GM21528 (cell line): Measurements from ENCODE around the gene FGF12.

Source experiments
- ATAC-seq: cut with Tn5 transposase; IDR thresholded peaks from one replicate; pipeline ENCODE4 v1.9.1; 2021; ENCODE audit warnings: mild to moderate bottlenecking, moderate library complexity; ENCODE audit not compliant: unreplicated experiment, low FRiP score

Gene FGF12

GRCh38 chr3:192687488-192688152 lies 39.7 kb downstream of the FGF12 start:
- ATAC-seq = no peak

GRCh38 chr3:192685801-192686200 lies 41.5 kb downstream of the FGF12 start:
- ATAC-seq = no peak

DNA sequence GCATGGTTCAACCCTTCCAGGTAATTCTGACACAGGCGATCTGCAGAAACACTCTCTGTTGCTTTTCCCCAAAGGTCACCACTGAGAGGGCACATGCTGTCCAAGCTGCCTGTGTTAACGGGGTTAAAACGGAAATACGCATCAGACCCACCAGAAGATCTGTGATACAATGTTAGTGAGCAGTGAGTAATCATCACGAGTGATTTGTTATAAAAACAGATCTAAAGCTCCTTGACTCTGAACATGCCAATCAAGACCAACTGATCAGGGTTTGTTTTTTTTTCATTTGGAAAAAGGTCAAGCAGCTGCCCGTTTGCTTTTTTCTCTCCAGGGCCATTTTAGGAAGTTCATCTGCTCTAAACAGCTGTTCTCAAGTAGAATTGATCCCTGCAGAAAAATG lies 43.2 kb downstream of the FGF12 start:
- no peak for ATAC-seq

DNA sequence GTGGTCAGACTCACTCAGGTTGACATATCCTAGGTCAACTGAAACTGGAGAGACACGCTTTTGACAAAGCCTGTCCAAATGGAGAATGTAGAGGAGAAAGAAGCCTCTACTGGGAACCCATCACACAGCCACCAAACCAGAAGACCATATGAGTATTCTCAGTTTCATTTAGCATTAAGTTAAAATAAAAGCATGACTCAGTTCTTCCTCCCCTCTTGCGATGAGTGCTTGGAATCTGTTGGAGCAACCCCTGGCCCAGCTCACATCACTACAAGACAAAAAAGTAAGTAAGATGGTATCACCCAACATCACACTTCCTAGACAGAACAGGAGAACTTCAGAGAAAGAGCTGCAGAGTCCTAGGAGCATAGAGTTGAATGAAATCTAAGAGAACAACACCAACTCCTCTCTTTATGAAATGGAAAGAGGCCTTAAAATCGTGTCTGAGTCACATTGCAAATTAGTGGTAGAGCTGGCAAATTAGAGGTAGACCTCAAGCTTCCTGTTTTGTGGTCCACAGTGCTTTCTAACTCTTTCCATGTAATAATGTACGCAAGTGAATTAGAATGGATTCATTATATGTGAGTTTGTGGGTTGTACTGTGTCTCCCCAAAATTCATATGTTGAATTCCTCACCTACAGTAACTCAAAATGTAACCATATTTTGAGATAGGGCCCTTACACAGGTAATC lies 51.2 kb downstream of the FGF12 start:
- ATAC-seq = peak; percentile 58

DNA sequence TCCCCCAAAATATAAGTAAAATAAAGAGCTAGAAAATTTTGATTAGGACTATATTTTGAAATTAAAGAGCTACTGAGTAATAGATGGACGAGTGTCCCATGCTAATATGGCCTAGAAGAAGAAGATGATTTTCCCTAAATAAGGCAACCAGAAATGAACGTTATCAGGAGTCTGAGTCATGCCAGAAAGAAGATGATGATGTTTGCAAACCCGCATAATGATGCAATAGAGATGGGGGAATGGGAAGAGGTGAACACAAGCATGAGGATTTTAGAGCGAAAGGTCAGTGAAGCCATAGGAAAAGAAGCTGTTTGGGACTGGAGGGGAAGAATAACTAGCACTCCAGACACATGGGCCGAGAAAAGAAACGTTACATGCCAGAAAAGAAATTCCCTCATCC lies 71.7 kb downstream of the FGF12 start:
- no peak for ATAC-seq

DNA sequence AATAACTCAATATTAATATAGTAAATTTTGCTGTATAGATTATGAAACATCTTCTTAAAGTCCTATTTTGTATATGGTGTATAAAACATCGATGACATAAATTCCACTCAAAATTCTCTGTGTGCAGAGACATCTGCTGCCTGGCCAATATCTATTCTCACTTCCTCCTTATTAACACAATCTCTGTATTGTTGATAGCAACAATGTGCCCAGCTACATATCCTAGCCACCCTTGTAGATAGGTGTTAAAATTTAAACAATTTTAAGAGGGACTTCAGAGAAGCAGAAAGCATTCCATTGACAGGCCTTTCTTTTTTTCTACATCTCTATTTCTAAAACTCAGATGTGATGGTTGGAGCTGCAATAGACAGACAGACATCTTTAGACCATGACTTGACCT lies 72.3 kb downstream of the FGF12 start:
- no peak for ATAC-seq

GRCh38 chr3:192653862-192654261 lies 73.5 kb downstream of the FGF12 start:
- no peak for ATAC-seq

DNA sequence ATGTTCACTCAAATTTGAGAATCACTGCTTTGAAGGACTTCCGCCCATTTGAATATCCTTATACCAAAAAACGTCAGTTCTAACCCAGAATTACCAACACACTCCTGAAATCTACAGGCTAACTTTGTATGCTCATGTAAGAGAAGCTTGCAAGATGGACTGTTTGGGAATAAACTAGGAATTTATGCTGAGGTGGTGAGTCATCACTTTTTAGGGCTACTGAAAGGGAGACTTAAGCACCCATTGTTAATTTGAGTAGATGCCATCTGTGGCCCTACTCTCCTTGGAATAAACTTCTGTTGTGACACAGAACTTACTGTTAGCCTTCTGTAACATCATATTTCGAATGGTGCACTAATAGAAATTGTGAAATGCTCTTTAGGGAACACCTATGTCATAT lies 74.6 kb downstream of the FGF12 start:
- no peak for ATAC-seq

DNA sequence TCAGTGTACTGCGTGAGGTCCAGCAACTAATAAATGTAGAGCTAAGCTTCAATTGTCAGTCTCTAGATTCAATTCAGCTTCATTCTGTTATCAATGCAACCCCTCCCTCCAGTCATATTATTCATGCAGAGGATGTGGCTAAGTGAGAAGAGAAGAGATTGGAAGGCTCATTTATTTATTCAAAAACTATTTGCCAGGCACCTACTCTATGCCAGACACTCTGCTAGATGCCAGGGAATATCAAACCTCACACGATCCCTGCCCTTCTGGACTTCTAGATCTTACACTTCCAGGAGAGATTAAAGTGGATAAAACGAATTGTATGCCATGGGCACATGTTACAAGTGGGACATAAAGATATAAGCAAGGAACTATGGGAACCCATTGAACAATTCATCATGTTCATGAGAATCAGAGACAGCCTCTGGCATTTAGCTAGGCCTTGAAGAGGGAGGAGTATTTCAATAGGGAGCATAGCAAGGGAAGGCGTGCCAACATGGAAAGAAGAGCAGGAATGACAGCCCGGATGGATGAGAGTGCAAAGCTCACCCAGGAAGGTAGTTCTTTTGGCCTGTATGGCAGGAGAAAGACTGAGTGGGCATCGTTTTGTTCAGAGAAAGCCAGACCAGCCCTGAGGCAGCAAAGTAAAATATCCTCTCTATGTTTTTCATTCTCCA lies 75.4 kb downstream of the FGF12 start:
- no peak for ATAC-seq

- no peak for ATAC-seq
These were observed 81.9 kb downstream of the FGF12 start for GRCh38 chr3:192645437-192645836.

DNA sequence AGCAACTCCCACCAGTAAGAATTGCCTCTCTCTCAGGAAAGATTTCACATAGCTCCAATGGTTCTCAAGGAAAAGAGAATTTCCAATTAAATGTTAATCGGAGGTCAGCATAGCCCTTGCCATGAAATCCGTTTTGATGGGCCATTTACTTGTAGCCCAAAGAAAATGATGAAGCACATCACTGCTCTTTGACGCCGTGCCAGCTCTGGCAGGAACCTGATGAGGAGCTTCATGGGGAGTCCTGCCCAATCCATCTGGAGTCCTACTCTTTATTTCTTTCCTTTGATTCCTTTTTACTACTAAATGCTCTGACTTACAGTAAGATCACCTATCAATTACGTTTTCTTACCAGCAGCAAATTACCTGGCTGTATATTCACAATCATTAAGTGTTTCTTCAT lies 84.7 kb downstream of the FGF12 start:
- no peak for ATAC-seq

DNA sequence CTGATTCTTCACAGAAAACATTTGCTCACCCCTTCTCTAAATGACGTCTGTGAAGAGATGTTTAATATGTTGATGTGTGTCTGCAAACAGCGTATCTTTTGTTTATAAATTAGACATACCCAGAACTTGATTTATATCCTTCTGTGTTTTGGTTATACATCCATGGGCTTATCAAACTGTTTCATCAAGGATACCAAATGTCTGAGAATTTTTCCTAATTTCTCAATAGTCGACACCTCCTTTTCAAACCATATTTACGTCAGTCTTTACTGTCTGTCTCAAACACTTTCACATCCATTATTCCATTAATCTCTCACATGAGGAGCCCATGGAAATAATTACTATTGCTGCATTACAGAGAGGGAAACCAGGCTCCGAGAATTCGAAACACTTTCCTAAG lies 85.4 kb downstream of the FGF12 start:
- ATAC-seq = no peak

GRCh38 chr3:192639987-192640386 lies 87.4 kb downstream of the FGF12 start:
- no peak for ATAC-seq

- no peak for ATAC-seq
These were observed 89.5 kb downstream of the FGF12 start for GRCh38 chr3:192637803-192638202.

DNA sequence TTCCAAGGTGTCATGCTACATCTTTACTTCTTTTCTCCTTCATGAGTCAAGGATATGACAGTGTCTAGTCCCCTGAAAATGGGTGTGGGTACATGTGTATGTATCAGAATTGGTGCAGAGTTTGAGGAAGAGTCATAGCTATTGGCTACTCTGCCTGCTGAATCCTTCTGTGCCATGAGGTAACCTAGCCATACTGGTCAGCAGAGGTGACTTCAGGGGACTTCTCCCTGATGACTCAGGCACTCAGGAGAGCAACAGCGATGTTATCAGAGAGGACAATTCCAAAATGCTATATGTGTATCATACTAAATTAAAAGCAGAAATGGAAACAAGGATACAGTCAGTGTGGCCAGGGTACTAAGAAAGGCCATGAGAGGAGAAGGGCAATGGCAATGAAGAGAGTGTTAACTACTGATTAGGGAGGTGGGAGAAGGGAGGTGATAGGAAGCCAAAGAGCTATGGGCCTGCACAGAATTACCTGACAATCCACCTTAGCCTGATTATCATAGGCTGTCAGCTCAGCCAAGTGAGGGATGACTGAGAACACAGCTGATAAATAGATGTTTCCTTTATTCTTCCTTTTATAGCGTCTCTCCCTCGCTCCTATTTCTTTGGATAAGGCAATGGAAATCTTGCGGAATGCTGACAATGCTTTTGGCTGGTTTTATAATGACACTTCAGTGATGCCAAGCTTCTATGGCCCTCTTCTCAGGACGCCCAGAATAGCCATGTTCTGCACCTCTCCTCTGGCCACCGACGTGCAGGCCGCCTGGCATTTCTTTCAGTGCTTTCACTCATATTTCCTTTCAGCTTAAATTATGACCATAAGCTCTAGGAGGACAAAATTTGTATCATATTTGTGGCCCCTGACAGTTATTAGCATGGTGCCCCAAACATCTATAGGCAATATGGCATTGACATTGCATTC lies 90.6 kb downstream of the FGF12 start:
- ATAC-seq = no peak

DNA sequence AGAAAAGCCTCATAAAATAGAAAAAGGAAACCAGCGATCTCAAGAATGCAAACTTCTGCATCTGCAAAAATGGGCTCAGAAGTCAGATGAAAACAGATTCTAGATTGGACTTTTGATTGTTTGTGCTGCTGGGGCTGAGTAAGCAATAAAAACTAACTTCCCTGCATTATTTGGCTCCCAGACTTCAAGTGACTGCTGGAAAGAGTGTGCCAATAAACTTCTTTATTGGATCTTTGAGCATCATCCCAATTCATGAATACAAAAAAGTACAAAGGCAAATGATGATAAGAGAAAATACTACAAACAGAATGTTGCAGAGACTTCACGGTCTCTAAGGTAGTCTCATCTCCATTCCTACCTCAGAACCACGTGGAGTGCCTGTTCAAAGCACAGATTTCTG lies 97.9 kb downstream of the FGF12 start:
- no peak for ATAC-seq

DNA sequence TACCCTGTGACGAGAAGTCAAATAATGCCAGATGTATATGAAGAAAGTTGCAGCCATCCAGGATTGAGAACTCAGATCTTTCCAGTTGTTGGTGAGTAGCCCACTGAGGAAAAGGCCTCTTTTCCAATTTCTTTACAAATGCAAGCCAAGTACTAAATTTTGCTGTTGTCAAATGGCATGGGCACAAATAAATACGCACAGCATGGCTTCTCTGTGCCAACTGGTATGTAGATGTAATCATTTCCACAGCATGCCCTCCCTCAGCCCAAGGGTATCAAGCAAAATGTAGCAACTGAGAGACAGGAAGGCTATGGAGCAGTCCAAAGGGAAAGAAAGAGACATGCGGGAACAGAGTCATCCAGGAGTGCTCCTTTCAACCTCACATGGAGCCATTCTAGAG lies 105.4 kb downstream of the FGF12 start:
- ATAC-seq = no peak

GRCh38 chr3:192620275-192620674 lies 107.1 kb downstream of the FGF12 start:
- ATAC-seq = no peak

GRCh38 chr3:192611411-192611810 lies 115.9 kb downstream of the FGF12 start:
- no peak for ATAC-seq

GRCh38 chr3:192608726-192609600 lies 118.4 kb downstream of the FGF12 start:
- ATAC-seq = no peak
